GM21367 (cell line): ENCODE results near the gene CRYBA1.

Experiments
- ATAC-seq: cut with Tn5 transposase; IDR thresholded peaks from one replicate; pipeline ENCODE4 v1.9.1; 2021; ENCODE audit not compliant: unreplicated experiment

The CRYBA1 gene

GRCh38 chr17:29278692-29279091, 32.0 kb downstream of the CRYBA1 start:
- no peak for ATAC-seq

- ATAC-seq = no peak
Observed at GRCh38 chr17:29279397-29280070, 32.9 kb downstream of the CRYBA1 start.

GRCh38 chr17:29283496-29283895, 36.8 kb downstream of the CRYBA1 start:
- no peak for ATAC-seq

- ATAC-seq = no peak
Observed at GRCh38 chr17:29283961-29284360, 37.3 kb downstream of the CRYBA1 start.

GRCh38 chr17:29289852-29290251, 43.2 kb downstream of the CRYBA1 start:
- no peak for ATAC-seq

- ATAC-seq = no peak
Observed at GRCh38 chr17:29291163-29291752, 44.6 kb downstream of the CRYBA1 start.

GRCh38 chr17:29292071-29292991, 45.7 kb downstream of the CRYBA1 start:
- ATAC-seq = no peak

- ATAC-seq = no peak
Observed at GRCh38 chr17:29292992-29293889, 46.6 kb downstream of the CRYBA1 start.

- ATAC-seq = peak; percentile 67
Observed at GRCh38 chr17:29293890-29294579, 47.4 kb downstream of the CRYBA1 start, which contains the start of gene NUFIP2. Gene NUFIP2 (minus strand): TSS chr17:29294148. CDS start chr17:29294059, 89 bp downstream.

GRCh38 chr17:29294580-29294900, 47.9 kb downstream of the CRYBA1 start:
- no peak for ATAC-seq

- ATAC-seq = no peak
Observed at GRCh38 chr17:29295420-29295819, 48.8 kb downstream of the CRYBA1 start.

GRCh38 chr17:29299031-29299430, 52.4 kb downstream of the CRYBA1 start:
- ATAC-seq = no peak

- ATAC-seq = no peak
Observed at GRCh38 chr17:29303386-29303785, 56.7 kb downstream of the CRYBA1 start.
